GM12864 (cell line): ENCODE data around the gene NR3C1.

Source experiments
- DNase-seq: peaks from one replicate; pipeline ENCODE4 v3.0.0-alpha.2; 2011; ENCODE audit warnings: low read depth
- H3K4me3 ChIP-seq: 2 replicates; pipeline ENCODE4 v1.5.1; 2011; ENCODE audit warnings: mild to moderate bottlenecking, low read depth, low read length, control low read depth
- TF ChIP-seq, protein P1 (sequence below): IDR thresholded peaks from 2 replicates; pipeline ENCODE4 v1.5.1; 2011; ENCODE audit warnings: low read depth, mild to moderate bottlenecking, moderate library complexity, low read length, control low read depth, inconsistent platforms; ENCODE audit errors: missing control alignments

Gene NR3C1

GRCh38 chr5:143322176-143322575 is 81.3 kb downstream of the NR3C1 start:
- no peak overlapping the region for H3K4me3 ChIP-seq
- no peak for DNase-seq
- TF ChIP-seq, protein P1, sequence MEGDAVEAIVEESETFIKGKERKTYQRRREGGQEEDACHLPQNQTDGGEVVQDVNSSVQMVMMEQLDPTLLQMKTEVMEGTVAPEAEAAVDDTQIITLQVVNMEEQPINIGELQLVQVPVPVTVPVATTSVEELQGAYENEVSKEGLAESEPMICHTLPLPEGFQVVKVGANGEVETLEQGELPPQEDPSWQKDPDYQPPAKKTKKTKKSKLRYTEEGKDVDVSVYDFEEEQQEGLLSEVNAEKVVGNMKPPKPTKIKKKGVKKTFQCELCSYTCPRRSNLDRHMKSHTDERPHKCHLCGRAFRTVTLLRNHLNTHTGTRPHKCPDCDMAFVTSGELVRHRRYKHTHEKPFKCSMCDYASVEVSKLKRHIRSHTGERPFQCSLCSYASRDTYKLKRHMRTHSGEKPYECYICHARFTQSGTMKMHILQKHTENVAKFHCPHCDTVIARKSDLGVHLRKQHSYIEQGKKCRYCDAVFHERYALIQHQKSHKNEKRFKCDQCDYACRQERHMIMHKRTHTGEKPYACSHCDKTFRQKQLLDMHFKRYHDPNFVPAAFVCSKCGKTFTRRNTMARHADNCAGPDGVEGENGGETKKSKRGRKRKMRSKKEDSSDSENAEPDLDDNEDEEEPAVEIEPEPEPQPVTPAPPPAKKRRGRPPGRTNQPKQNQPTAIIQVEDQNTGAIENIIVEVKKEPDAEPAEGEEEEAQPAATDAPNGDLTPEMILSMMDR, result no peak

DNA sequence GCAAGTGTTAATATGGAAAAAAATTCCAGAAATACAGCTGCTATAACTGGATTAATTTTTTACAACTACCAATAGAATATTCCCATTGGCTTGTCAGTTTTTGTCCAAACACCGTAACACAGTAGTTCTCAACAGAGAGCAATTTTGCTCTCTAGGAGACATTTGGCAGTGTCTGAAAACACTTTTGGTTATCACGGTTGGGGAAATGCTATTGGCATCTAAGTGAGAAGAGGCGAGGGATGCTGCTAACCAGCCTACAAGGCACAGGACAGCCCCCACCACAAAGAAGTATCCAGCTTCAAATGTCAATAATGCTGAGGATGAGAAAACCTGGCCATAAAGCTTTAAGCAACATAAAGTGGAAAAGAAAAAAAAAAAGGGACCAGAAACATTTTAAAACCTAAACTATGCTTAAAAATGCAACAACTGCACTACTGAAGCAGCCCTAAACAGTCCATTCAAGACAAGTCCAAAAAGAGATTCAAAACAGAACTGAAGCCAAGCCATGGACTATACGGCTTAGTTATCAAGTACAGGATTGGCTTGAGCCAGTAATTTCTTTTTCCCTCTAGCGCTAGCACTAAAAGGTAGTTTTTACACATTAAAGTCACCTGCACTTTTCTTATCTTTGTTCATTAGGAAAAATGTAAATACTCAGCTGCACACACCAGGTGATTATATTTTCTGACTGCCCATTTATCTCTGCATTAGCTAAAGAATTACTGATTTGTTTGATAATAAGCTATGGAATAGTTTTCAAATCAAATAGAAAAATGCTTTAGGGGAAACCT is 83.9 kb downstream of the NR3C1 start:
- DNase-seq, result no peak
- no peak overlapping the region for H3K4me3 ChIP-seq
- TF ChIP-seq, protein P1, result no peak

DNA sequence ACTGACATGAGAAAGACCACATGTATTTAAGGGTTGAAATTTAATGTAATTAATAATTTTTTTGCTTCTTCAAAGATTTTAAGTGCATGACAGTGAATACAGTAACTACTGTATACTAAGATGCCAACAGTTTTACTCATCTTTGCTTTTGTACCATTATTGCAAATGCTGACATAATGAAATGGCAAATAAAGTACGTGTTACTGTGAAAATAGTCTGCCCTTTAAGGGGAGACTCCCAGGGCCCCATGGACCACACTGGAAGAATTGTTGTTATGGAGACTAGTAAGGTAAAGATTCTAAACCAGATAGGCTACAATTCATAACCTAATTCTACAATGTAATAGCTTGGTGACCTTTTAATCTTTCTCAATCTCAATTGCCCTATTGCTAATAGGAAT is 84.7 kb downstream of the NR3C1 start:
- no peak for DNase-seq
- TF ChIP-seq, protein P1, result no peak
- no peak overlapping the region for H3K4me3 ChIP-seq

DNA sequence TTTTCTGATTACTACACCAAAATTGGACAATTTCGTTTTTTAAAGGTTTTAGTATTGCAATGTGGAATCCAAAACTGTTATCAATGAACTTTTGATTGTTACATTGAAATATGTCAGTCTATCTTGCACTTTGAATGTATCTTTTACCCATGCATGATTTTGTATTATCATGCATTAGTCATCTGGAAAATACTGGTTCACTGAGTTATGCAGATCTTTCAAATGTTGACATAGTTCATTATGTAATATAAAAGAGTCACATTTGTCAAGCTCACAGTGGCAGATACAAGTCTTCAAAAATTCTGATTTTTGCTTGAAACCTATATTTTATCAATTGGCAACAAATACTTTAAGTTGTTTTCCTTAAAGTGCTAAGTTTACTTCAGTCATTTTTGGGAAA is 85.2 kb downstream of the NR3C1 start:
- H3K4me3 ChIP-seq, result no peak overlapping the region
- DNase-seq, result no peak
- TF ChIP-seq, protein P1, result no peak

GRCh38 chr5:143316844-143317631 is 86.4 kb downstream of the NR3C1 start:
- TF ChIP-seq, protein P1, result no peak
- no peak for DNase-seq
- no peak overlapping the region for H3K4me3 ChIP-seq

DNA sequence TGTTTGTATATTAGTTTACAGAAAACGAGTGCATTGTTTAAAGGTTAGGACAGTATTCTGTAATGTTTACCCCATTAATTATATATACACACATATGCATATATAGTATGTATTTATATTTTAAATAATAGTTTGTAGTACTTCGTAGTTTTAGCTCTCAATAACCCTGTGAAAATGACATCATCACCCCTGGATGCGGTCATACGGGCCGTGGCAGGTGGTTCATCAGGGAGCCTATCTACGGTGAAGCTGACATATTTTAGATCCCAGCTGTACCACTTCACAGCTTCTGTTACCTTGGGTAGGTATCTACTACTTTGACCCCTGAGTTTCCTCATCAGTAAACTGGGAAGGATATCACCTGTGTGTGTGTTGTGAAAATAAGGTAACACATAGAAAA is 87.1 kb downstream of the NR3C1 start:
- DNase-seq, result no peak
- H3K4me3 ChIP-seq, result no peak overlapping the region
- TF ChIP-seq, protein P1, result no peak
